Forelimb muscle (tissue), 1 donor: ENCODE measurements around the gene SNCG. TPM values are rescaled to one million over a fixed set of nuclear protein-coding genes. Genes with fewer than 3 reads are reported as not detected.
"Not testable (repeated sequence)": the region's sequence is repeated elsewhere in the genome, so short reads cannot be mapped to it uniquely, and the experiment has no call there.

ENCODE experiments used
- DNase-seq: peaks from one replicate; pipeline ENCODE4 v3.0.0-alpha.2; 2013; ENCODE audit warnings: low read depth
- polyA plus RNA-seq: library from polyadenylated mRNA; unstranded; fragments of 120-200 nt; gene quantifications from one replicate; pipeline ENCODE4 v1.2.1, GENCODE V29; 2013; ENCODE audit not compliant: insufficient read length

The SNCG gene
- polyA plus RNA-seq, 1 donor: 4.6 TPM

DNA sequence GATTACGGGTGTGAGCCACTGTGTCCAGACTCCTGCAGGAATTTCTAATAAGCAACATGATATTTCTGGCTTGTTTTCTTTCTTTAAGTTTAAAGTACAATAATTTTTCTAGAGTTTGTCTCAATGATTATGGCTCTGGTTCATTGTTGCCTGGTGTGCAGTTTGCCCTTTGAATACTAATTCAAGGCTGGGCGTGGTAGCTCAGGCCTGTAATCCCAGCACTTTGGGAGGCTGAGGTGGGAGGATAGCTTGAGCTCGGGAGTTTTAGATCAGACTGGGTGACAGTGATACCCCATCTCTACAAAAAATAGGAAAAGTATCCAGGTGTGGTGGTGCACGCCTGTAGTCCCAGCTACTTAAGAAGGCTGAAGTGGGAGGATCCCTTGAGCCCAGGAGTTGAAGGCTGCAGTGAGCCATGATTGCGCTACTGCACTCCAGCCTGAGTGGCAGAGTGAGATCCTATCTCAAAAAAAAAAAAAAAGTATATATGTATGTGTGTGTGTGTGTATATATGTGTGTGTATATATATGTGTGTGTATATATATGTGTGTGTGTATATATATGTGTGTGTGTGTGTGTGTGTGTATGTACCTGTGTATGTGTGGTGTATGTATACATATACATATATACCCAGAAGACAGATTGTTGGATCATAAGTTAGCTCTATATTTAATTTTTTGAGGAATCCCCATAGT is 18.1 kb downstream of the SNCG start:
- no peak for DNase-seq

DNA sequence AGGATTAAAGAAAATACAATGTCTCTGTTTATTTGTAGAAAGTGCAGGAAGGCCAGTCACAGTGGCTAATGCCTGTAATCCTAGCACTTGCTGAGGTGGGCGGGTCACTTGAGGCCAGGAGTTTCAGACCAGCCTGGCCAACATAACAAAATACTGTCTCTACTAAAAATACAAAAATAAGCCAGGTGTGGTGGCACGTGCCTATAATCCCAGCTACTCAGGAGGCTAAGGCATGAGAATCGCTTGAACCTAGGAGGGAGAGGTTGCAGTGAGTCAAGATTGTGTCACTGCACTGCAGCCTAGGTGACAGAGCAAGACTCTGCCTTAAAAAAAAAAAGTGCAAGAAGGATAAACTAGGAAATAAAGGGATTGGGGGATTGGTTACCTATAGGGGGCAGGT is 20.1 kb downstream of the SNCG start:
- not testable (repeated sequence) for DNase-seq

GRCh38 chr10:86979296-86979818 is 21.0 kb downstream of the SNCG start:
- no peak for DNase-seq

DNA sequence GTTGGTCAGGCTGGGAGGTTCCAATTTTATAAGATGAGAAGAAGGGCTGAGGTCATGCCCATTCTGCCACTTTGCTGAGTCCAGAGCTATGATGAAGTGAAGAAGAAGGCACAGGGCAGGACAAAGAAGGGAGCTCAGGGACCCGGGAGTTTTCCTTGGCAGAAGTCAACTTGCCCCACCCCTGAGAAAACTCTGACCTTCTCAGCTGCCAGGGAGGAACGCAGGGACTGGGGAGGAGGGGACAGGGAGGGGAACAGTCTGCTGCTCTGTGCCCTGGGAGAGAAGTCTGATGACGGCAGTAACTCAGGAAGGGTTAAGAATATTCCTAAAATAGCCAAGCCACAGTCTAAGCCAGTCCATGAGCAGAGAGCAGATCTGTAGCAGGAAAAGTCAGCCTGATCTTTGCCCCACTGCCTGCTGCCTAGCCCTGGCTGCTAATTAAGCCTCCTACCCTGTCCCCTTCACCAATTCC is 21.6 kb downstream of the SNCG start:
- DNase-seq: no peak

GRCh38 chr10:86981020-86981419 is 22.6 kb downstream of the SNCG start:
- not testable (repeated sequence) for DNase-seq

DNA sequence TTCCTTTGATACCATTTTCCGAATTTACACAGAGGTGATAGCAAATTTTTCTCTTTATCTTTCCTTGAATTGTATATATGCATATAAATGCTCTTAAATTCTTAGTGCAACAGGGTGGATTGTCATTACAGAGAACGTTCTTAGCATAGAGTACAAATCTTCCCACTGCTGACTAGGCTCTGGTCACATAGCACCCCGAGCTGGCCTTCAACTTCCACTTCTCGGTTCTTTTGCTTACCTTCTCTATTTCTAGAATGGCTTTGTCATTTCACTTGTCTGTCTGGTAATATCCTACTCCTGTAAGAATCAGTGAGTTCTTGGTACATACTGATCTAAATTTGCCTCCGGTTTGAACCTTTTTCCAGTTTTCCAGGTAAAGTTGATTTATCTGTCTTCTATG is 23.3 kb downstream of the SNCG start:
- DNase-seq: no peak

GRCh38 chr10:86984498-86984897 is 26.1 kb downstream of the SNCG start:
- DNase-seq: not testable (repeated sequence)

GRCh38 chr10:86988520-86988919 is 30.1 kb downstream of the SNCG start:
- no peak for DNase-seq

DNA sequence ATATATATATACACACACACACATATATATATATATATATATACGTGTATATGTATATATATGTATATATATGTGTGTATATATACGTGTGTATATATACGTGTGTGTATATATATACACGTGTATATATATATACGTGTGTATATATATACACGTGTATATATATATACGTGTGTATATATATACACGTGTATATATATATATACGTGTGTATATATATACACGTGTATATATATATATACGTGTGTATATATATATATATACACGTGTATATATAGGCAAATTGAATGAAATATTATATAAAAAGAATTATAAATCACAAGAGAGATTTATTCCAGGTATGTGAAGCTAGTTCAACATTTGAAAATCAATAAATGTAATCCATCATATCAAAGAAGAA is 33.0 kb downstream of the SNCG start:
- DNase-seq: not testable (repeated sequence)

GRCh38 chr10:86992456-86992855 is 34.1 kb downstream of the SNCG start:
- no peak for DNase-seq

GRCh38 chr10:86992929-86993328 is 34.5 kb downstream of the SNCG start:
- DNase-seq: no peak

- DNase-seq: not testable (repeated sequence)
Observed at GRCh38 chr10:86999802-87000403, 41.5 kb downstream of the SNCG start.

DNA sequence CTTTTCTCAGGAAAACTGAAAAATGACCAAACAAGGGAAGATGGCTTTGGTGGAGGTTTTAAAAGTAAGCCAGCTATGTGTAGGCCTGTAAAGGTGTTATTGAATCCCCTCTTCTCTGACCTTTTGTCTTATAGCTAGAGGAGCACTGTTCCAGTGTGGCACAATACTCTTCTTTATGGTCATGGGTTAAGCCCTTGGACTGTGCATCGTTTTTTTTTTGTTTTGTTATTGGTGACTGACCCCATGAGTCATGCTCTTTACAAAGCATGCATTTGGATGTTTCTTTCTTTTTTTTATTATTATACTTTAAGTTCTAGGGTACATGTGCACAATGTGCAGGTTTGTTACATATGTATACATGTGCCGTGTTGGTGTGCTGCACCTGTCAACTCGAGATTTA is 42.1 kb downstream of the SNCG start:
- DNase-seq: no peak

- DNase-seq: not testable (repeated sequence)
Observed at GRCh38 chr10:87007124-87007523, 48.7 kb downstream of the SNCG start.

DNA sequence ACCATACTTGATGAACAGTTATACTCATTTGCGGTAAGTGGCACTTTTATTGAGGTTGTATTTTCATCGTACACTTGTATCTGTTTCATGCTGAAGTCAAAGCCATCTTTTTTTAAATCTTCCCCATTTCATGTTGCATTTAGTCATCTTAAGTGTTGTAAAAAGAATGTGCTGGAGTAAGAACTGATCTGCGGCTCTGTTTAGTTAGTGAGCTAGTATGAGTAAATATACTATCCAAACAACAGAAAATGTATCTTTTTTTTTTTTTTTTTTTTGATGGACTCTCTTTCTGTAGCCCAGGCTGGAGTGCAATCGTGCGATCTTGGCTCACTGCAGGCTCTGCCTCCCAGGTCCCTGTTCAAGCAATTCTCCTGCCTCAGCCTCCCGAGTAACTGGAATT is 49.3 kb downstream of the SNCG start:
- not testable (repeated sequence) for DNase-seq

GRCh38 chr10:87008303-87008702 is 49.9 kb downstream of the SNCG start:
- not testable (repeated sequence) for DNase-seq

GRCh38 chr10:87009134-87009696 is 50.8 kb downstream of the SNCG start:
- peak; percentile 11 for DNase-seq

Other genes with a start within 250 kb of the SNCG start
- 46.0 TPM for gene BMPR1A, start 202.0 kb upstream of the SNCG start, polyA plus RNA-seq
- 18.5 TPM for gene MMRN2, start 984 bp upstream of the SNCG start, polyA plus RNA-seq
- gene ADIRF, start 9.9 kb downstream of the SNCG start, polyA plus RNA-seq: 3.4 TPM
- gene FAM25A, start 61.7 kb downstream of the SNCG start, polyA plus RNA-seq: not detected
- gene GLUD1, start 136.2 kb downstream of the SNCG start, polyA plus RNA-seq: 52.3 TPM
- gene SHLD2, start 136.6 kb downstream of the SNCG start, polyA plus RNA-seq: 18.9 TPM